ENCODE results near the gene TMEM164.

DNA sequence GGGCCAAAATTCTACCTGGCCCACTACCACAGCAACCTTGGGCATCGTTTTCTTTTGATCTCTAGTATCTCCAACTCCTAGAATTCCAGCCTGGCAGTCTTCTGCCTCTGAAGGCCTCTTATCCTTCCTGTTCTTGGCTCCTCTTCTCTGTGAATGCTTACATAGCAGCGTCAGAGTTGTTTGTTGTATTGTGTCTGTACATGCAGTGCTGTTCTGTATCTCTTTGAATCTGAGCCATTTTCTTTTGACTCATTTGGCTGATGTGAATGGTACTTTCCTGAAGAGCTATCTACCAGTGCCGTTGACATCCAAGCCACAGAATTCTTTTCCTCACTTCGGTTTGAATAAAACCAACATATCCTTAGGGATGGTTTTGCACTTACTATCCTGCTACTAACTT, 79.2 kb downstream of the TMEM164 start:
- TF ChIP-seq CTCF (optimal IDR thresholded peaks at IDR 0.05 in 1 of 3, IDR thresholded peaks at IDR 0.05 in 1 of 3, conservative IDR thresholded peaks at IDR 0.05 in 1 of 3; ENCODE audit: extremely low read depth in 1 of 3, insufficient read depth in 2 of 3, low read length in 3 of 3) (no peak), EZH2 (IDR thresholded peaks at IDR 0.05; ENCODE audit: low read length) (no peak)
